PC-9 (cell line): ENCODE data around the gene C1orf167.

ENCODE experiments used
- CTCF ChIP-seq: fragments of 200-600 bp; sonication (generic); conservative IDR thresholded peaks from 2 replicates; pipeline ENCODE4 v1.6.1; 2017; ENCODE audit warnings: mixed run types, antibody characterized with exemption, mild to moderate bottlenecking, moderate library complexity
- EZH2 ChIP-seq: fragments of 200-600 bp; sonication (generic); IDR thresholded peaks from 2 replicates; pipeline ENCODE4 v1.8.0; 2017; ENCODE audit warnings: antibody characterized with exemption, low read depth

GRCh38 chr1:11836955-11837766 lies 75.2 kb downstream of the C1orf167 start:
- TF ChIP-seq CTCF (no peak), EZH2 (no peak)
